MM.1S (cell line): ENCODE results near the gene GCNT1.

Experiments used
- EZH2 ChIP-seq: fragments of 300-600 bp; sonication (generic); optimal IDR thresholded peaks from 2 replicates; pipeline ENCODE3; 2017; ENCODE audit warnings: low read depth, mild to moderate bottlenecking, antibody characterized with exemption, low read length, mixed read lengths
- TF ChIP-seq, protein P1 (sequence below): fragments of 300-600 bp; sonication (generic); IDR thresholded peaks from 2 replicates; pipeline ENCODE4 v1.5.1; 2016; ENCODE audit warnings: antibody characterized with exemption, low read length, mixed read lengths

- TF ChIP-seq EZH2: no peak
- TF ChIP-seq, protein P1, sequence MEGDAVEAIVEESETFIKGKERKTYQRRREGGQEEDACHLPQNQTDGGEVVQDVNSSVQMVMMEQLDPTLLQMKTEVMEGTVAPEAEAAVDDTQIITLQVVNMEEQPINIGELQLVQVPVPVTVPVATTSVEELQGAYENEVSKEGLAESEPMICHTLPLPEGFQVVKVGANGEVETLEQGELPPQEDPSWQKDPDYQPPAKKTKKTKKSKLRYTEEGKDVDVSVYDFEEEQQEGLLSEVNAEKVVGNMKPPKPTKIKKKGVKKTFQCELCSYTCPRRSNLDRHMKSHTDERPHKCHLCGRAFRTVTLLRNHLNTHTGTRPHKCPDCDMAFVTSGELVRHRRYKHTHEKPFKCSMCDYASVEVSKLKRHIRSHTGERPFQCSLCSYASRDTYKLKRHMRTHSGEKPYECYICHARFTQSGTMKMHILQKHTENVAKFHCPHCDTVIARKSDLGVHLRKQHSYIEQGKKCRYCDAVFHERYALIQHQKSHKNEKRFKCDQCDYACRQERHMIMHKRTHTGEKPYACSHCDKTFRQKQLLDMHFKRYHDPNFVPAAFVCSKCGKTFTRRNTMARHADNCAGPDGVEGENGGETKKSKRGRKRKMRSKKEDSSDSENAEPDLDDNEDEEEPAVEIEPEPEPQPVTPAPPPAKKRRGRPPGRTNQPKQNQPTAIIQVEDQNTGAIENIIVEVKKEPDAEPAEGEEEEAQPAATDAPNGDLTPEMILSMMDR: no peak
Observed at GRCh38 chr9:76510041-76510440, 51.1 kb downstream of the GCNT1 start.
